GM12864 (cell line): ENCODE results near the gene GSG1L.

ENCODE experiments used
- DNase-seq: peaks from one replicate; pipeline ENCODE4 v3.0.0-alpha.2; 2011; ENCODE audit warnings: low read depth
- H3K4me3 ChIP-seq: 2 replicates; pipeline ENCODE4 v1.5.1; 2011; ENCODE audit warnings: mild to moderate bottlenecking, low read depth, low read length, control low read depth
- TF ChIP-seq, protein P1 (sequence below): IDR thresholded peaks from 2 replicates; pipeline ENCODE4 v1.5.1; 2011; ENCODE audit warnings: low read depth, mild to moderate bottlenecking, moderate library complexity, low read length, control low read depth, inconsistent platforms; ENCODE audit errors: missing control alignments

The GSG1L gene

DNA sequence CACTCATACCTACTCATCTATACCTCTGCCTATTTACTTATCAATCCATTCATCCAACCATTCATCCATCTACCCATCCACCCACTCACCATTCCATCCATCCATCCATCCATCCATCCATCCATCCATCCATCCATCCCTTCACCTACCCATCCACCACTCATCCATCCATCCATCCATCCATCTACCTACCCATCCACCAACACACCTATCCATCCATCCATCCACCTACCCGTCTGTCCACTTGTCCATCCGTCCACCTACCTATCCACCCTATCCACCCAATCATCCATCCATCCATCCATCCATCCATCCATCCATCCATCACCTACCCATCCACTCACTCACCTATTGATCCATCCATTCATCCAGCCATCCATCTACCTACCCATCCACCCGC lies 235.7 kb downstream of the GSG1L start:
- H3K4me3 ChIP-seq: no peak overlapping the region
- TF ChIP-seq, protein P1, sequence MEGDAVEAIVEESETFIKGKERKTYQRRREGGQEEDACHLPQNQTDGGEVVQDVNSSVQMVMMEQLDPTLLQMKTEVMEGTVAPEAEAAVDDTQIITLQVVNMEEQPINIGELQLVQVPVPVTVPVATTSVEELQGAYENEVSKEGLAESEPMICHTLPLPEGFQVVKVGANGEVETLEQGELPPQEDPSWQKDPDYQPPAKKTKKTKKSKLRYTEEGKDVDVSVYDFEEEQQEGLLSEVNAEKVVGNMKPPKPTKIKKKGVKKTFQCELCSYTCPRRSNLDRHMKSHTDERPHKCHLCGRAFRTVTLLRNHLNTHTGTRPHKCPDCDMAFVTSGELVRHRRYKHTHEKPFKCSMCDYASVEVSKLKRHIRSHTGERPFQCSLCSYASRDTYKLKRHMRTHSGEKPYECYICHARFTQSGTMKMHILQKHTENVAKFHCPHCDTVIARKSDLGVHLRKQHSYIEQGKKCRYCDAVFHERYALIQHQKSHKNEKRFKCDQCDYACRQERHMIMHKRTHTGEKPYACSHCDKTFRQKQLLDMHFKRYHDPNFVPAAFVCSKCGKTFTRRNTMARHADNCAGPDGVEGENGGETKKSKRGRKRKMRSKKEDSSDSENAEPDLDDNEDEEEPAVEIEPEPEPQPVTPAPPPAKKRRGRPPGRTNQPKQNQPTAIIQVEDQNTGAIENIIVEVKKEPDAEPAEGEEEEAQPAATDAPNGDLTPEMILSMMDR: no peak
- DNase-seq: no peak

DNA sequence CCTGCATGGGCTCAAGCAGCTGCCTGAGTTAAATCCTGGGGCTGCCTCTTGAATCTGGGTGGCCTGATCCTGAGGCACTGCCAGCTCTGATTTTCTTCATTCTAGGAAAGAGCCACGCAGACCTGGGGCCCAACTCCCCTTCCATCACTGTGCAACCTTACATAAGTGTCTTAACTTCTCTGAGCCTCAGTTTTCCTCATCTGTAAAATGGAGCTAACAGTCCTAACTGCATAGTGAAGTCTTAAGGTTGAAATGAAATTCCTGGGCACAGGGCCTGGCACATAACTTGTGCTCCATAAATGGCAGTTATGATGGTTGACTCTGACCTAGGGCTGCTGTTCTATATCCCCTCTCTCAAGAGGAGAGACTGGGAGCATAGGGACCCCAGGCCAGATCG lies 236.6 kb downstream of the GSG1L start:
- no peak for DNase-seq
- TF ChIP-seq, protein P1: no peak

DNA sequence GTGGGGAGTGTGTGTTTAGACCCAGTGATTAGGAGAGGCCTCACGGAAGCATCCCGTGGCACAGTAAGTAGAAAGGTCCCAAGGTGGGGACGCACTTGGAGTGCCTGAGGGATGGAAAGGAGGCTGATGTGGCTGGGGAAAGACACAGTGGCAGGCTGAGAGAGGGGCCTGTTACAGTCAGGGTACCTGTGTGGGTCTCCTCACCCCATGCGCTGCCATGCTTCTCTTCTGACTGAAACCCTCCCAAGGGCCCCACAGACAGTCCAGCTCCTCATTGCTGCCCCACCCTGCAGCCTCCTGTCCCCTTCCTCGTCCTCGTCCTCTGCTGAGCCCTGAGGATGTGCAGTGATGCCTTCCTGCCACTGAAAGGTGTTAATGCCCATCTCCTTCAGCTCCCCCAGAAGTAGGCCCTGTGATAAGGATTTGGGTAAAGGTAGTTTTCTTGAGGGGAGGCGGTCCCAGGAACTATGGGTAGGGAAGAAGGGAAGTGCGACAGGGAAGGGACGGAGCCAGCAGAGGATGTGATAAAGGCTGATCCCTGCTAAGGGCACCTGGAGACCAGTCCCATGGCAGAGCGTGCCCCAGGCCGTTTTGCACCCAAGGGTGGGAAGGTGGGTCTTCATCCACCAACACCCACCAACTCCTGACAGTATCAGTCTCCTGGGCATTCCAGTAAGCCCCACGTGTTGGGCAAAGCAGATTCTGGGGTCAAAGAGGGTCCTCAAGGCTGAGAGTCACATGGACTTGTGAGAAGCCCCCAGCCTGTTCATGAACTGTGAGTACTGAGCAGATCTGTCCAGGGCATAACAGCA lies 237.2 kb downstream of the GSG1L start:
- TF ChIP-seq, protein P1: no peak
- H3K4me3 ChIP-seq: no peak overlapping the region
- DNase-seq: no peak

More for the DNA sequence above, 236.6 kb downstream of the GSG1L start:
- no peak overlapping the region for H3K4me3 ChIP-seq

DNA sequence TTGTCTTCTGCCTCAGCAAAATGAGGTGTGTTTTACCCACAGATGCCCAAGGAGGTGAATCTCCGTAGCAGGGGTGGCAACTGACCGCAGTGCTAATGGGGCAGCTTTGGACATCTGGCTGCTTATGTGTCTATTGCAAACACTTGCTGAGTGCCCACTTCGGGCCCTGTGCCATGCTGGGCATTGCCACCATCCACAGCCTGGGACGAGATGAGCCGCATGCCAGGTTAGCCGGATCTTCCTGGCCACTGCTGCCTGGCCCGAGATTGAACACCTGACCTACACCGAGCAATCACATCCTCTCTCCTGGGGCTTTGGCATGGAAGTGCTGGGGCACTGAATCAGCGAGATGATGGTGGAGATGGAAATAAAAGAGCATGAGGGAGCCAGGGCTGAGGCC lies 238.7 kb downstream of the GSG1L start:
- no peak for DNase-seq
- H3K4me3 ChIP-seq: no peak overlapping the region
- TF ChIP-seq, protein P1: no peak

DNA sequence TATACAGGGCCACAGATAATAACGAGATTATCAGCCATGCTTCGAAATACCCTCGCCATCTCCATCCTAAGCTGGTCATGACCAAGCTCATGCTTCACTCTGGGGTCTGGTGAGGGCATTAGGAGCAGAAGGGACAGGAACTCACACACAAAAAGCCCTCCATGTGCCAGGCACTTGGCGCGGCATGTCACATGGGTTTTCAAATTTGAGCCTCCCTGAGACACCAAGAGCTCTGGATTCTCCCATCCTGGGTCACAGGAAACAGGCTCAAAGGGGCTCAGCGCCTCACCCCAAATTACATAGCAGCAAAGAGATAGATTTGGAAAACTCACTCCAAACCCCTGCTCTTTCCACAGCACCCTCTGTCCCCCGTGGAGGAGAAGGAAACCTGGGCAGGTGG lies 239.5 kb downstream of the GSG1L start:
- H3K4me3 ChIP-seq: no peak overlapping the region
- TF ChIP-seq, protein P1: no peak
- DNase-seq: no peak

DNA sequence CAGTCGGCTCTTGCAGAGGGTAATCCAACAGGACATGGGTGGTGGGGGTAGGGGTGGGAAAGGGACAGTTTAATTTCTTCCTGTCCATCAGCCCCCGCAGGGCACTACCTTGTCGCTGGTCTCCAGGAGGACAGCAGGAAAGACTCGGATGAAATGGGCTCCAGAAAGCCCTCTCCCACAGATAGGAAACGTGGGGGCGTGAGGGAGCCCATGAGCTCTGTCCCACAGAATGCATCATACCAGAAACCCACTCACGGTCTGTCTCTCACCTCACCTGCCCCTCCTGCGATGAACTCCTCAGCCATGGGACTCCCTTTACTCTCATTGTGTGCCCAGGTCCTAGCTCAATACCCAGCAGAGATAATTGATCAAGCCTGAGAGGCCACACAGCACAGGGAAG lies 240.1 kb downstream of the GSG1L start:
- TF ChIP-seq, protein P1: no peak
- no peak overlapping the region for H3K4me3 ChIP-seq
- no peak for DNase-seq

DNA sequence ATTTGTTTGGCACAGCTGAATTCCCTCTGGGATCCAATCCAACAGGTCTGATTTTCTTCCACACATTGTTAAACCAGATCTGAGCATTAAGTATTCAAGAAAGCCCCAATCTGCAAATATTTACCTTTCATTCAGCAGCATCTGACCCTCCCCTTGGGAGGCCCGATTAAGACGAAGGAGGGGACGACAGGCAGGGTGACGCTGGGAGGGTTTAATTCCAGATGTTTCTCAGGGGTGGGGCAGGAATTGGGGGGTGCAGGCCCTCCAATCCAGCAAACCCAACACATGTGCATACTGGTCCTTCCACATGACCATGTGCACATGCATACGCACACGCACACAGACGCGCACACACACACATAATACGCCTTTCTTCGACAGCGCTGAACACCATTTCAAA lies 240.5 kb downstream of the GSG1L start:
- no peak for DNase-seq
- TF ChIP-seq, protein P1: no peak
- no peak overlapping the region for H3K4me3 ChIP-seq
